H54 (cell line): ENCODE results near the gene PCDHGA7.
A peak's percentile ranks its signal among the peaks of the same experiment; 100 is the strongest.
"Not testable (repeated sequence)": the region's sequence is repeated elsewhere in the genome, so short reads cannot be mapped to it uniquely, and the experiment has no call there.

ENCODE experiments used
- DNase-seq: peaks from one replicate; pipeline ENCODE4 v3.0.0; 2011; ENCODE audit warnings: low spot score, mixed read lengths; ENCODE audit not compliant: insufficient read length
- FAIRE-seq: peaks from 3 replicates; lab custom pipeline; 2011; peaks lifted over from hg19 to GRCh38; lab: Jason Lieb, UNC
- POLR2A ChIP-seq: IDR thresholded peaks from 2 replicates; pipeline ENCODE4 v1.6.1; 2011; ENCODE audit warnings: low read depth, mild to moderate bottlenecking, low read length

The PCDHGA7 gene

GRCh38 chr5:141356950-141357349 is 25.6 kb upstream of the PCDHGA7 start:
- no peak for TF ChIP-seq POLR2A
- DNase-seq (no peak), FAIRE-seq (no peak)

- FAIRE-seq (no peak), DNase-seq (peak; percentile 44)
- TF ChIP-seq POLR2A: no peak
Measured at GRCh38 chr5:141359790-141360426, 22.6 kb upstream of the PCDHGA7 start, which contains the start of gene PCDHGB2. TSS of gene PCDHGB2 (plus strand) at chr5:141359994. CDS start at chr5:141360136, 142 bp downstream.

- no peak for FAIRE-seq
- no peak for DNase-seq
- TF ChIP-seq POLR2A: no peak
Measured at GRCh38 chr5:141360685-141361084, 21.9 kb upstream of the PCDHGA7 start.

- no peak for FAIRE-seq
- TF ChIP-seq POLR2A: no peak
- no peak for DNase-seq
Measured at GRCh38 chr5:141362719-141363118, 19.8 kb upstream of the PCDHGA7 start.

- DNase-seq (no peak), FAIRE-seq (no peak)
- TF ChIP-seq POLR2A: no peak
Measured at GRCh38 chr5:141363952-141364660, 18.4 kb upstream of the PCDHGA7 start, which contains the start of gene PCDHGA5. TSS of gene PCDHGA5 (plus strand) at chr5:141364162. CDS start at chr5:141364331, 169 bp downstream.

- no peak for FAIRE-seq
- no peak for TF ChIP-seq POLR2A
- DNase-seq: no peak
Measured at GRCh38 chr5:141366016-141366896, 16.3 kb upstream of the PCDHGA7 start.

GRCh38 chr5:141369994-141370848 is 12.3 kb upstream of the PCDHGA7 start, which contains the start of gene PCDHGB3:
TSS of gene PCDHGB3 (plus strand) at chr5:141370242. CDS start at chr5:141370395, 153 bp downstream.
- FAIRE-seq (no peak), DNase-seq (peak; percentile 38)
- no peak for TF ChIP-seq POLR2A

- no peak for FAIRE-seq
- DNase-seq: no peak
- TF ChIP-seq POLR2A: no peak
Measured at GRCh38 chr5:141371572-141372475, 10.7 kb upstream of the PCDHGA7 start.

GRCh38 chr5:141373673-141374317 is 8.7 kb upstream of the PCDHGA7 start, which contains the start of gene PCDHGA6:
TSS of gene PCDHGA6 (plus strand) at chr5:141373891. CDS start at chr5:141374084, 193 bp downstream.
- no peak for DNase-seq
- TF ChIP-seq POLR2A: no peak
- no peak for FAIRE-seq

- FAIRE-seq: no peak
- DNase-seq: no peak
- TF ChIP-seq POLR2A: no peak
Measured at GRCh38 chr5:141374627-141375026, 7.9 kb upstream of the PCDHGA7 start.

GRCh38 chr5:141375444-141376155 is 6.9 kb upstream of the PCDHGA7 start:
- not testable (repeated sequence) for DNase-seq, FAIRE-seq
